PC-3 (cell line): ENCODE data around the gene PAPOLA.

Experiments
- EZH2 ChIP-seq: fragments of 300-600 bp; sonication (generic); IDR thresholded peaks from one replicate; pipeline ENCODE4 v1.6.1; 2017; ENCODE audit warnings: antibody characterized with exemption, mild to moderate bottlenecking, low read length; ENCODE audit not compliant: unreplicated experiment
- EZH2phosphoT487 ChIP-seq: fragments of 300-600 bp; sonication (generic); IDR thresholded peaks from 2 replicates; pipeline ENCODE4 v1.6.1; 2018; ENCODE audit warnings: mild to moderate bottlenecking, antibody characterized with exemption, low read length, borderline replicate concordance
- TF ChIP-seq, protein P1 (sequence below): fragments of 300-600 bp; sonication (generic); conservative IDR thresholded peaks from 2 replicates; pipeline ENCODE4 v1.5.1; 2017; ENCODE audit warnings: antibody characterized with exemption, low read depth, mild to moderate bottlenecking, low read length

DNA sequence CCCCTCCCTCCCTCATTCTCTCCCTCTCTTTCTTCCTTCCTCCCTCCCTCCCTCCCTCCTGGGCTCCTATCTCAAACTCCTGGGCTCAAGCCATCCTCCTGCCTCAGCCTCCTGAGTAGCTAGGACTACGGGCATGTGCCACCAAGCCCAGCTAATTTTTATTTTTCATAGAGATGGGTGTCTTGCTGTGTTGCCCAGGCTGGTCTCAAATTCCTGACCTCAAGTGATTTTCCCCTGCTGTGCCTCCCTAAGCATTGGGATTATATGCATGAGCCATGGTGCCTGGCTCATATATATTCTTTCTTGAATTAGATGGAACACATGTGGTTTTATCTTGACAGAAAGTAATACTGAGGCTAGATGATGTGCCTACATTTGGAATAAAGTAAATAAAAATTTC, 14.2 kb downstream of the PAPOLA start:
- TF ChIP-seq, protein P1, sequence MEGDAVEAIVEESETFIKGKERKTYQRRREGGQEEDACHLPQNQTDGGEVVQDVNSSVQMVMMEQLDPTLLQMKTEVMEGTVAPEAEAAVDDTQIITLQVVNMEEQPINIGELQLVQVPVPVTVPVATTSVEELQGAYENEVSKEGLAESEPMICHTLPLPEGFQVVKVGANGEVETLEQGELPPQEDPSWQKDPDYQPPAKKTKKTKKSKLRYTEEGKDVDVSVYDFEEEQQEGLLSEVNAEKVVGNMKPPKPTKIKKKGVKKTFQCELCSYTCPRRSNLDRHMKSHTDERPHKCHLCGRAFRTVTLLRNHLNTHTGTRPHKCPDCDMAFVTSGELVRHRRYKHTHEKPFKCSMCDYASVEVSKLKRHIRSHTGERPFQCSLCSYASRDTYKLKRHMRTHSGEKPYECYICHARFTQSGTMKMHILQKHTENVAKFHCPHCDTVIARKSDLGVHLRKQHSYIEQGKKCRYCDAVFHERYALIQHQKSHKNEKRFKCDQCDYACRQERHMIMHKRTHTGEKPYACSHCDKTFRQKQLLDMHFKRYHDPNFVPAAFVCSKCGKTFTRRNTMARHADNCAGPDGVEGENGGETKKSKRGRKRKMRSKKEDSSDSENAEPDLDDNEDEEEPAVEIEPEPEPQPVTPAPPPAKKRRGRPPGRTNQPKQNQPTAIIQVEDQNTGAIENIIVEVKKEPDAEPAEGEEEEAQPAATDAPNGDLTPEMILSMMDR = no peak
- TF ChIP-seq EZH2 (no peak), EZH2phosphoT487 (no peak)
